HCT116 (cell line): Measurements from ENCODE around the gene GATAD2B. TPM values are rescaled to one million over a fixed set of nuclear protein-coding genes. Genes with fewer than 3 reads are reported as not detected.

Source experiments
- ATAC-seq: fragments of 200-7000 bp; cut with Tn5 transposase; 2 replicates; pipeline ENCODE4 v1.9.1; 2020; ENCODE audit warnings: mild to moderate bottlenecking, moderate library complexity
- BruUV-seq: library from RNA; stranded (reverse); fragments of 400-500 nt; replicated peaks from 2 replicates; lab custom pipeline; 2021; lab: Mats Ljungman, UMichigan
- CTCF ChIA-PET: fragments of 300-600 bp; sonication (Branson Sonifier 250); formaldehyde crosslinking; loops from one replicate; lab custom pipeline; 2021; ENCODE audit warnings: antibody characterized with exemption; lab: Charles Lee
- POLR2A ChIA-PET: fragments of 300-600, 350-600 bp; sonication (Branson Sonifier 250); formaldehyde crosslinking; loops from one replicate; lab custom pipeline; 2021; ENCODE audit warnings: antibody characterized with exemption; lab: Charles Lee
- RAD21 ChIA-PET, 2 experiments: fragments of 300-600 bp; sonication (Branson Sonifier 250); formaldehyde crosslinking; loops; one replicate each; lab custom pipeline; 2023; ENCODE audit warnings: low total read pairs in 2 of 2; ENCODE audit not compliant: uncharacterized antibody in 2 of 2, unreplicated experiment in 2 of 2, low non-redundant PET in 1 of 2; lab: Charles Lee
- DNase-seq: peaks from one replicate; pipeline ENCODE4 v3.0.0-alpha.2; 2010; ENCODE audit warnings: low read depth, low spot score
- H2AFZ ChIP-seq: fragments of 200-600 bp; shearing (Covaris generic), sonication (generic); 2 replicates; pipeline ENCODE4 v1.6.1; 2017; ENCODE audit warnings: low read depth, mixed run types, mixed read lengths, antibody characterized with exemption, low read length; ENCODE audit not compliant: poor library complexity, severe bottlenecking
- H3K27ac ChIP-seq: 2 replicates; pipeline ENCODE4 v1.5.1; 2012; ENCODE audit warnings: low read depth, low read length
- H3K27me3 ChIP-seq: fragments of 200-600 bp; sonication (generic); 2 replicates; pipeline ENCODE4 v1.6.1; 2016; ENCODE audit warnings: mixed run types, low read length, mixed read lengths; ENCODE audit not compliant: insufficient read depth
- H3K36me3 ChIP-seq, 2 experiments: fragments of 200-500 bp in 1 of 2; fragments of 200-600 bp in 1 of 2; sonication (Bioruptor generic) in 1 of 2; sonication (generic) in 1 of 2; 2 replicates each; pipeline versions ENCODE4 v1.5.1 to v1.6.1; 2014 to 2016; ENCODE audit warnings: low read length in 2 of 2, inconsistent platforms in 1 of 2, mixed read lengths in 1 of 2, mixed run types in 1 of 2; ENCODE audit not compliant: insufficient read depth in 2 of 2, control insufficient read depth in 1 of 2
- H3K4me1 ChIP-seq, 2 experiments: fragments of 200-600 bp in 1 of 2; sonication (generic) in 1 of 2; 2 replicates each; pipeline versions ENCODE4 v1.5.1 to v1.6.1; 2012 to 2017; ENCODE audit warnings: low read length in 2 of 2, inconsistent platforms in 1 of 2, mild to moderate bottlenecking in 1 of 2, mixed read lengths in 1 of 2, mixed run types in 1 of 2, moderate library complexity in 1 of 2; ENCODE audit not compliant: insufficient read depth in 2 of 2, control insufficient read depth in 1 of 2
- H3K4me2 ChIP-seq: fragments of 200-600 bp; sonication (generic); 2 replicates; pipeline ENCODE4 v1.6.1; 2017; ENCODE audit warnings: mixed run types, low read length, mixed read lengths
- H3K4me3 ChIP-seq, 2 experiments: fragments of 200-600 bp in 1 of 2; sonication (generic) in 1 of 2; replicated peaks in 1 of 2; 2 replicates each; pipeline ENCODE4 v1.5.1; 2011 to 2016; ENCODE audit warnings: low read length in 2 of 2, control low read depth in 1 of 2, low read depth in 1 of 2, mild to moderate bottlenecking in 1 of 2, mixed read lengths in 1 of 2, mixed run types in 1 of 2
- H3K79me2 ChIP-seq: fragments of 200-600 bp; sonication (generic); 2 replicates; pipeline ENCODE4 v1.6.1; 2017; ENCODE audit warnings: mild to moderate bottlenecking, mixed run types, low read length, moderate library complexity, mixed read lengths; ENCODE audit not compliant: insufficient read depth
- H3K9ac ChIP-seq: fragments of 200-600 bp; sonication (generic); 2 replicates; pipeline ENCODE4 v1.6.1; 2016; ENCODE audit warnings: low read length, mixed read lengths
- H3K9me2 ChIP-seq: fragments of 200-600 bp; sonication (generic), shearing (Covaris generic); 2 replicates; pipeline ENCODE4 v1.6.1; 2017; ENCODE audit warnings: mixed run types, mild to moderate bottlenecking, moderate library complexity; ENCODE audit not compliant: insufficient read depth
- H3K9me3 ChIP-seq, 2 experiments: fragments of 200-500 bp in 1 of 2; fragments of 200-600 bp in 1 of 2; sonication (Bioruptor generic) in 1 of 2; sonication (generic) in 1 of 2; 2 replicates each; pipeline ENCODE4 v1.6.1; 2014 to 2017; ENCODE audit warnings: low read length in 2 of 2, mixed read lengths in 2 of 2, inconsistent platforms in 1 of 2, low read depth in 1 of 2, mild to moderate bottlenecking in 1 of 2, mixed run types in 1 of 2, moderate library complexity in 1 of 2; ENCODE audit not compliant: control insufficient read depth in 1 of 2, insufficient read depth in 1 of 2
- H4K20me1 ChIP-seq: fragments of 200-600 bp; sonication (generic), shearing (Covaris generic); 2 replicates; pipeline ENCODE4 v1.6.1; 2017; ENCODE audit warnings: mixed run types, mild to moderate bottlenecking, moderate library complexity; ENCODE audit not compliant: insufficient read depth
- CBX3 ChIP-seq: IDR thresholded peaks from 2 replicates; pipeline ENCODE4 v1.6.1; 2012; ENCODE audit warnings: low read depth
- CEBPB ChIP-seq: IDR thresholded peaks from 2 replicates; pipeline ENCODE4 v1.6.1; 2012; ENCODE audit warnings: low read depth
- CTCF ChIP-seq, 3 experiments: fragments of 200-600 bp in 1 of 3; sonication (generic) in 1 of 3; IDR thresholded peaks in 2 of 3; conservative IDR thresholded peaks in 1 of 3; 2 replicates each; pipeline ENCODE4 v1.5.1; 2012 to 2017; ENCODE audit warnings: low read depth in 2 of 3, low read length in 2 of 3, antibody characterized with exemption in 1 of 3, borderline replicate concordance in 1 of 3, control low read depth in 1 of 3, mild to moderate bottlenecking in 1 of 3, mixed read lengths in 1 of 3, mixed run types in 1 of 3, moderate library complexity in 1 of 3; ENCODE audit not compliant: insufficient read depth in 1 of 3
- EGR1 ChIP-seq: IDR thresholded peaks from 2 replicates; pipeline ENCODE4 v1.6.1; 2012; ENCODE audit warnings: low read depth
- EZH2 ChIP-seq: fragments of 200-600 bp; sonication (generic); IDR thresholded peaks from 2 replicates; pipeline ENCODE4 v1.6.1; 2017; ENCODE audit warnings: antibody characterized with exemption, mixed run types
- EZH2phosphoT487 ChIP-seq: fragments of 200-600 bp; IDR thresholded peaks from 2 replicates; pipeline ENCODE4 v1.6.1; 2018; ENCODE audit warnings: antibody characterized with exemption, borderline replicate concordance
- FOSL1 ChIP-seq: IDR thresholded peaks from 2 replicates; pipeline ENCODE4 v1.6.1; 2012; ENCODE audit warnings: low read depth
- POLR2A ChIP-seq: IDR thresholded peaks from 2 replicates; pipeline ENCODE4 v1.7.0; 2011; ENCODE audit warnings: borderline replicate concordance; ENCODE audit not compliant: insufficient read depth, insufficient read length; ENCODE audit errors: extremely low read depth
- TCF7L2 ChIP-seq: IDR thresholded peaks from 2 replicates; pipeline ENCODE4 v1.7.0; 2011; ENCODE audit warnings: borderline replicate concordance, inconsistent platforms; ENCODE audit not compliant: insufficient read depth, insufficient read length; ENCODE audit errors: extremely low read depth
- YY1 ChIP-seq: IDR thresholded peaks from 2 replicates; pipeline ENCODE4 v1.6.1; 2011; ENCODE audit warnings: low read length, low read depth, moderate library complexity, mild to moderate bottlenecking; ENCODE audit not compliant: insufficient replicate concordance; ENCODE audit errors: extremely low read depth
- intact Hi-C: fragments of 100-400 bp; cut with micrococcal nuclease; formaldehyde crosslinking; loops from 2 replicates; pipeline ENCODE4 v1.10.0; 2022
- total RNA-seq: library from RNA; stranded (reverse); gene quantifications from one replicate; pipeline ENCODE4 v1.2.1, GENCODE V29; 2021; ENCODE audit not compliant: unreplicated experiment
- TF ChIP-seq, protein P1 (sequence below): IDR thresholded peaks from 2 replicates; pipeline ENCODE4 v1.6.1; 2011; ENCODE audit warnings: mild to moderate bottlenecking, low read length, moderate library complexity; ENCODE audit not compliant: insufficient replicate concordance; ENCODE audit errors: extremely low read depth

The GATAD2B gene
- total RNA-seq, 1 experiment from 2014 or later = 50.2 TPM

GRCh38 chr1:153939476-153939875 lies 16.7 kb upstream of the GATAD2B start:
- ChIA-PET CTCF (no interaction called here), POLR2A (no interaction called here), RAD21 (no interaction called here)
- H3K79me2 ChIP-seq = peaks cover 6% of the 10 kb centered on the region; the same call in 1 of the 2 replicates
- no peak overlapping the region for H2AFZ ChIP-seq
- DNase-seq (no peak), ATAC-seq (no peak)
- H3K9me3 ChIP-seq = no peaks in the 10 kb centered on the region
- H3K4me2 ChIP-seq = no peak overlapping the region
- no peak overlapping the region for H3K9ac ChIP-seq
- peaks cover 0 to under 1% of the 10 kb centered on the region in 2 experiments; a peak in 1 of 4 replicates for H3K4me1 ChIP-seq
- H3K36me3 ChIP-seq = peaks cover 11 to 24% of the 10 kb centered on the region in 2 experiments; a peak in 3 of 4 replicates
- no TSS peak for BruUV-seq
- intact Hi-C loops = no loop called here
- H3K9me2 ChIP-seq = no peaks in the 10 kb centered on the region
- TF ChIP-seq CTCF (IDR thresholded peaks at IDR 0.05 in 2 of 3, conservative IDR thresholded peaks at IDR 0.05 in 1 of 3; ENCODE audit: borderline replicate concordance in 1 of 3, insufficient read depth in 1 of 3, low read depth in 2 of 3, low read length in 2 of 3) (no peak), FOSL1 (no peak), EZH2phosphoT487 (no peak), CEBPB (no peak), EGR1 (no peak), EZH2 (no peak), TCF7L2 (no peak), YY1 (no peak), CBX3 (no peak), POLR2A (no peak)
- TF ChIP-seq, protein P1, sequence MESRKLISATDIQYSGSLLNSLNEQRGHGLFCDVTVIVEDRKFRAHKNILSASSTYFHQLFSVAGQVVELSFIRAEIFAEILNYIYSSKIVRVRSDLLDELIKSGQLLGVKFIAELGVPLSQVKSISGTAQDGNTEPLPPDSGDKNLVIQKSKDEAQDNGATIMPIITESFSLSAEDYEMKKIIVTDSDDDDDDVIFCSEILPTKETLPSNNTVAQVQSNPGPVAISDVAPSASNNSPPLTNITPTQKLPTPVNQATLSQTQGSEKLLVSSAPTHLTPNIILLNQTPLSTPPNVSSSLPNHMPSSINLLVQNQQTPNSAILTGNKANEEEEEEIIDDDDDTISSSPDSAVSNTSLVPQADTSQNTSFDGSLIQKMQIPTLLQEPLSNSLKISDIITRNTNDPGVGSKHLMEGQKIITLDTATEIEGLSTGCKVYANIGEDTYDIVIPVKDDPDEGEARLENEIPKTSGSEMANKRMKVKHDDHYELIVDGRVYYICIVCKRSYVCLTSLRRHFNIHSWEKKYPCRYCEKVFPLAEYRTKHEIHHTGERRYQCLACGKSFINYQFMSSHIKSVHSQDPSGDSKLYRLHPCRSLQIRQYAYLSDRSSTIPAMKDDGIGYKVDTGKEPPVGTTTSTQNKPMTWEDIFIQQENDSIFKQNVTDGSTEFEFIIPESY = no peak
- no peaks in the 10 kb centered on the region for H4K20me1 ChIP-seq
- no peak overlapping the region for H3K27ac ChIP-seq
- no peak overlapping the region for H3K4me3 ChIP-seq
- no peaks in the 10 kb centered on the region for H3K27me3 ChIP-seq
